Thymus (tissue), 14 donors: ENCODE measurements around the gene TBC1D3L. TPM values are rescaled to one million over a fixed set of nuclear protein-coding genes. Genes with fewer than 3 reads are reported as not detected.
"Not testable (repeated sequence)": the region's sequence is repeated elsewhere in the genome, so short reads cannot be mapped to it uniquely, and the experiment has no call there.

Experiments used
- DNase-seq, 9 donors: peaks; one replicate each; pipeline ENCODE4 v3.0.0-alpha.2; 2013; ENCODE audit warnings: low spot score in 9 of 9, low read depth in 6 of 9, missing footprints in 1 of 9
- H3K27ac ChIP-seq, 2 donors: one replicate each; pipeline ENCODE4 v1.5.1; 2013; ENCODE audit warnings: control low read depth in 1 of 2, low read depth in 1 of 2, low read length in 1 of 2, mild to moderate bottlenecking in 1 of 2, moderate library complexity in 1 of 2
- H3K27me3 ChIP-seq, 2 donors: one replicate each; pipeline ENCODE4 v1.5.1; 2013; ENCODE audit warnings: low read length in 1 of 2; ENCODE audit not compliant: control insufficient read depth in 2 of 2, insufficient read depth in 1 of 2
- H3K36me3 ChIP-seq, 2 donors: one replicate each; pipeline ENCODE4 v1.5.1; 2013; ENCODE audit warnings: low read length in 1 of 2, mild to moderate bottlenecking in 1 of 2, moderate library complexity in 1 of 2; ENCODE audit not compliant: control insufficient read depth in 2 of 2, insufficient read depth in 2 of 2
- H3K4me1 ChIP-seq, 2 donors: one replicate each; pipeline ENCODE4 v1.5.1; 2013; ENCODE audit warnings: low read length in 2 of 2; ENCODE audit not compliant: control insufficient read depth in 2 of 2, insufficient read depth in 2 of 2
- H3K4me3 ChIP-seq, 2 donors: one replicate each; pipeline ENCODE4 v1.5.1; 2013; ENCODE audit warnings: low read length in 2 of 2, control low read depth in 1 of 2, mild to moderate bottlenecking in 1 of 2
- H3K9me3 ChIP-seq, 2 donors: one replicate each; pipeline ENCODE4 v1.5.1; 2013; ENCODE audit warnings: low read length in 1 of 2, mild to moderate bottlenecking in 1 of 2; ENCODE audit not compliant: control insufficient read depth in 2 of 2, insufficient read depth in 1 of 2
- WGBS: extraction: QIAGEN DNeasy Blood & Tissue Kit; methylation state at CpG from one replicate; pipeline ENCODE4 v1.1.7; 2013; 5-methylcytosine and 5-hydroxymethylcytosine counted together
- long read RNA-seq, 10 donors: transcript quantifications; one replicate each; lab custom pipeline, GENCODE V29; 2026
- polyA plus RNA-seq: library from polyadenylated mRNA; stranded (reverse); fragments of 200-250 nt; gene quantifications from one replicate; pipeline ENCODE4 v1.2.3, GENCODE V29; 2013
- total RNA-seq: library from RNA; stranded (reverse); fragments of 120-200 nt; gene quantifications from one replicate; pipeline ENCODE4 v1.2.4, GENCODE V29; 2013
- donor health status: healthy.

Gene TBC1D3L
- total RNA-seq (4.8 TPM), polyA plus RNA-seq (30.8 TPM)
- long read RNA-seq, donor 1: 0 reads
- long read RNA-seq, donor 2: 0 reads
- long read RNA-seq, donor 3, partial matches to known transcripts: 5 of 5 reads
- long read RNA-seq, donor 3, other reads (novel, unspliced or antisense): 0 of 5 reads
- long read RNA-seq, donor 4: 0 reads
- long read RNA-seq, donor 5: 0 reads
- long read RNA-seq, donor 6: 0 reads
- long read RNA-seq, donor 7: 0 reads
- long read RNA-seq, donor 8: 0 reads
- long read RNA-seq, donor 9: 0 reads
- long read RNA-seq, donor 10: 0 reads

- not testable (repeated sequence) for H3K9me3 ChIP-seq, H3K4me1 ChIP-seq
- no CpG with 5 or more reads among the region's 11 CpGs for WGBS
These were observed at the start of gene TBC1D3L for GRCh38 chr17:37988960-37989359. TSS of gene TBC1D3L (minus strand) at chr17:37989060. CDS start at chr17:37987520, 1,540 bp downstream.

DNA sequence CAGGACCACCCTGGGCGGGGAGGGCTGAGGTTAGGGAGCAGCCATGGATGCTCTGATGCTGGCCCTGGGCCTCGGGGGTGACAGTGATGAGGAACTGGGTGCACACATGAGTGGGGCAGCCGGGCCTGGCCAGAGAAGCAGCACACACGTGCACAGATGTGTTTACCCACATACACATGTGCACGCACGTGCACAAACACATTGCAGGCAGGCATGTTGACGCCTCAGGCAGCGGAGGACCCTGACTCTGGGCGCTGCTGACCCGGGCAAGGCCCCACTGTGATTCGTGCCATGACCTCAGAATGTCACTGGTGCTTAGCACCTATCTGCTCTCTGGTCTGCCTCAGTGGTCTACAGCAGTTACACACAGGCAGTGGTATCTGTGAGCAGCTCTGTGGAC, 14.8 kb upstream of the TBC1D3L start, which contains the start of gene TBC1D3D:
Gene TBC1D3D (plus strand): TSS at position 301 of the 400 bp plus-strand sequence. CDS start 1,585 bp downstream, outside the sequence.
- H3K4me1 ChIP-seq, H3K27me3 ChIP-seq, H3K4me3 ChIP-seq, H3K27ac ChIP-seq, H3K9me3 ChIP-seq, DNase-seq, H3K36me3 ChIP-seq: not testable (repeated sequence)
- WGBS: no CpG with 5 or more reads among the region's 11 CpGs

More at GRCh38 chr17:37988960-37989359, at the start of gene TBC1D3L:
- H3K27ac ChIP-seq, DNase-seq, H3K4me3 ChIP-seq, H3K27me3 ChIP-seq, H3K36me3 ChIP-seq: not testable (repeated sequence)

Other genes with a start within 250 kb of the TBC1D3L start
- 0.05 TPM for gene HNF1B, start 244.0 kb downstream of the TBC1D3L start, total RNA-seq
- 0.30 TPM for gene HNF1B, start 244.0 kb downstream of the TBC1D3L start, polyA plus RNA-seq
- not detected for gene TBC1D3K, start 64.6 kb downstream of the TBC1D3L start, total RNA-seq
- gene TBC1D3K, start 64.6 kb downstream of the TBC1D3L start, polyA plus RNA-seq: 0.02 TPM
- gene TBC1D3D, start 14.9 kb upstream of the TBC1D3L start, total RNA-seq: not detected
- gene TBC1D3D, start 14.9 kb upstream of the TBC1D3L start, polyA plus RNA-seq: 0.64 TPM
- not detected for gene TBC1D3C, start 79.6 kb upstream of the TBC1D3L start, total RNA-seq
- gene TBC1D3C, start 79.6 kb upstream of the TBC1D3L start, polyA plus RNA-seq: 8.0 TPM
- not detected for gene TBC1D3E, start 138.9 kb upstream of the TBC1D3L start, total RNA-seq
- gene TBC1D3E, start 138.9 kb upstream of the TBC1D3L start, polyA plus RNA-seq: not detected
- gene TBC1D3, start 203.5 kb upstream of the TBC1D3L start, total RNA-seq: not detected
- gene TBC1D3, start 203.5 kb upstream of the TBC1D3L start, polyA plus RNA-seq: not detected